Fibroblast of lung (primary cell): ENCODE results near the gene KHK.

Source experiments
- EZH2 ChIP-seq: IDR thresholded peaks from 2 replicates; pipeline ENCODE4 v1.5.1; 2012; ENCODE audit warnings: low read length, control low read depth, mild to moderate bottlenecking; ENCODE audit errors: missing control alignments
- TF ChIP-seq, protein P1 (sequence below), 2 donors: IDR thresholded peaks in 1 of 2; conservative IDR thresholded peaks in 1 of 2; 1 replicate in 1 of 2; 2 replicates in 1 of 2; pipeline ENCODE4 v1.5.1; 2011 to 2012; ENCODE audit warnings: low read length in 2 of 2, control low read depth in 1 of 2, inconsistent platforms in 1 of 2, low read depth in 1 of 2, mild to moderate bottlenecking in 1 of 2

DNA sequence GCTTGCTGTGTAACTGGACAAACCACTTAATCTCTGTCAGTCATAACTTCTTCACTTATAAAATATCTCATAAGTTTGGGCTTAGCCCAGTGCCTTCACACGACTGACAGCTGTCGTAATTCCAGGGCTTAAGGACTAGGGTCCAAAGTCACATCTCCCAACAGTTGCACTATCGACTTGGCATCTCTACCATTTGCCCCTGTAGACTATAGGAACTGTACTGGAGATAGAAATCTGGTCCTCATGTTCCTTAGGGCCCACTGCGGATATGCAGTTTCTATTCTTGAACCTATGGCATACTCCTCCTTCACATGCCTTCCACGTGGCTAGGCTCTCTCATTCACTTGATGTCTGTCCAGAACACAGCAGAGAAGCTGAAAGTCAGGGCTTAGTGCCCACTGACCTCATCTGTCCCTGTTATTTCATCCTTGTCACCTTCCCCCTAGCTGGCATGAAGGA lies 39.7 kb downstream of the KHK start:
- TF ChIP-seq, protein P1, sequence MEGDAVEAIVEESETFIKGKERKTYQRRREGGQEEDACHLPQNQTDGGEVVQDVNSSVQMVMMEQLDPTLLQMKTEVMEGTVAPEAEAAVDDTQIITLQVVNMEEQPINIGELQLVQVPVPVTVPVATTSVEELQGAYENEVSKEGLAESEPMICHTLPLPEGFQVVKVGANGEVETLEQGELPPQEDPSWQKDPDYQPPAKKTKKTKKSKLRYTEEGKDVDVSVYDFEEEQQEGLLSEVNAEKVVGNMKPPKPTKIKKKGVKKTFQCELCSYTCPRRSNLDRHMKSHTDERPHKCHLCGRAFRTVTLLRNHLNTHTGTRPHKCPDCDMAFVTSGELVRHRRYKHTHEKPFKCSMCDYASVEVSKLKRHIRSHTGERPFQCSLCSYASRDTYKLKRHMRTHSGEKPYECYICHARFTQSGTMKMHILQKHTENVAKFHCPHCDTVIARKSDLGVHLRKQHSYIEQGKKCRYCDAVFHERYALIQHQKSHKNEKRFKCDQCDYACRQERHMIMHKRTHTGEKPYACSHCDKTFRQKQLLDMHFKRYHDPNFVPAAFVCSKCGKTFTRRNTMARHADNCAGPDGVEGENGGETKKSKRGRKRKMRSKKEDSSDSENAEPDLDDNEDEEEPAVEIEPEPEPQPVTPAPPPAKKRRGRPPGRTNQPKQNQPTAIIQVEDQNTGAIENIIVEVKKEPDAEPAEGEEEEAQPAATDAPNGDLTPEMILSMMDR (conservative IDR thresholded peaks at IDR 0.05 in 1 of 2, IDR thresholded peaks at IDR 0.05 in 1 of 2; ENCODE audit: low read depth in 1 of 2, low read length in 2 of 2): no peak
- TF ChIP-seq EZH2: no peak
